ENCODE measurements around the gene TIMM13.

TIMM13 gene

GRCh38 chr19:2425622-2426581, 1.5 kb downstream of the TIMM13 start:
- peak overlapping the region; percentile 91 for H3K4me3 ChIP-seq (ENCODE audit: low read depth, low read length)
- DNase-seq (ENCODE audit: low read depth): no peak
- in situ Hi-C loops (cut with HindIII; ENCODE audit: low sequenced_read_pairs): no loop called here
- TF ChIP-seq CTCF (IDR thresholded peaks at IDR 0.05; ENCODE audit: low read depth, low read length, missing control alignments): no peak

- peak overlapping the region; percentile 9 for H3K4me3 ChIP-seq (ENCODE audit: low read depth, low read length)
- peak; percentile 27 for TF ChIP-seq CTCF (IDR thresholded peaks at IDR 0.05; ENCODE audit: low read depth, low read length, missing control alignments)
- no peak for DNase-seq (ENCODE audit: low read depth)
- in situ Hi-C loops (cut with HindIII; ENCODE audit: low sequenced_read_pairs): no loop called here
Measured at GRCh38 chr19:2424686-2425621, 2.4 kb downstream of the TIMM13 start.

DNA sequence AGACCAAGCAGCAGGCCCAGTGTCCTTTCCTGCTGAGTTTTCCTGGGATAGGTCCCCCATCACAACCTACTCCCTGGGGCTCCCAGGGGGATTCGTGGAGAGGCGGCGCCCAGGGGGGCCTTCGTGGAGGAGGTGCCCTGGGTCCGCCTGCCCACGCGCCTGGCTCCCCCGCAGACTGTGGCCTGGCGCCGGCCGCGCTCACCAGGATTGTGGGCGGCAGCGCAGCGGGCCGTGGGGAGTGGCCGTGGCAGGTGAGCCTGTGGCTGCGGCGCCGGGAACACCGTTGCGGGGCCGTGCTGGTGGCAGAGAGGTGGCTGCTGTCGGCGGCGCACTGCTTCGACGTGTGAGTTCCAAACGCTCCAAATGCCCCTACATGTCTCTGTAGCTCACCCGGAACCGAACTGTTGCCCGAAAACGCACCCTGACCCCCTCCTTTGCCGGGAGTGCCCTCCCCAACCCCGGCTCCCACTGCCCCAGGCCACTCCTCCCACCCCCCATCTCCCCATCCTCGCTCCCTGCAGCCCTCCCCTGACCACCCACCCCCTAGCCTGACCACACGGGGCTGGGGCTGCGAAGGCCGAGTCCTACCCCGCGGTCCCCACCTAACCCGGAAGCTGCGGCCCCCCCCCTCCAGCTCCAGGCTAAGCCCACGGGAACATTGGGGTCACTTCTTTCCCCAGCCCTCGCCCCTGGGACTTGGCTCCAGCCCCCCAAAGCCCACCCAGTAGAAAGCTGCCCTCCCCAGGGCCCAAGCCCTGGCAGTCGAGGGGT, 3.3 kb downstream of the TIMM13 start:
- in situ Hi-C loops (cut with HindIII; ENCODE audit: low sequenced_read_pairs): no loop called here
- no peak for TF ChIP-seq CTCF (IDR thresholded peaks at IDR 0.05; ENCODE audit: low read depth, low read length, missing control alignments)
- DNase-seq (ENCODE audit: low read depth): no peak
- H3K4me3 ChIP-seq (ENCODE audit: low read depth, low read length): no peak overlapping the region

GRCh38 chr19:2423071-2423914, 4.1 kb downstream of the TIMM13 start:
- in situ Hi-C loops (cut with HindIII; ENCODE audit: low sequenced_read_pairs): no loop called here
- H3K4me3 ChIP-seq (ENCODE audit: low read depth, low read length): no peak overlapping the region
- no peak for TF ChIP-seq CTCF (IDR thresholded peaks at IDR 0.05; ENCODE audit: low read depth, low read length, missing control alignments)
- DNase-seq (ENCODE audit: low read depth): no peak

DNA sequence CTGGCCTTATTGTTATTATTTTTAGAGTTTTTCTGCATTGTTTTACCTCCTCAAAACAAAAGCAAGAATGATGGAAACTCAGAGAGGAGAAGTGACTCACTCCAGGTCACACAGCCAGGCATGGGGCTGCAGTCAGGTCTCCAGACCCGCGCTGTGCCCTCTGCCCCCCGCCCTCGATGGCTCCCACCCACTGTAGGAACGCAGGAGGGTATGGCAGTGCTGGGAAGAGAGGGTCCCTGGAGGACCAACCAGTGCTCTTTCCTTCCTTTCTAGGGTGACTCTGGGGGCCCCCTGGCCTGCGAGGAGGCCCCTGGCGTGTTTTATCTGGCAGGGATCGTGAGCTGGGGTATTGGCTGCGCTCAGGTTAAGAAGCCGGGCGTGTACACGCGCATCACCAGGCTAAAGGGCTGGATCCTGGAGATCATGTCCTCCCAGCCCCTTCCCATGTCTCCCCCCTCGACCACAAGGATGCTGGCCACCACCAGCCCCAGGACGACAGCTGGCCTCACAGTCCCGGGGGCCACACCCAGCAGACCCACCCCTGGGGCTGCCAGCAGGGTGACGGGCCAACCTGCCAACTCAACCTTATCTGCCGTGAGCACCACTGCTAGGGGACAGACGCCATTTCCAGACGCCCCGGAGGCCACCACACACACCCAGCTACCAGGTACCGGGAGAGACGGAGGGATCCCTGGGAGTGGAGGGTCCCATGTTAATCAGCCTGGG, 5.6 kb downstream of the TIMM13 start:
- TF ChIP-seq CTCF (IDR thresholded peaks at IDR 0.05; ENCODE audit: low read depth, low read length, missing control alignments): no peak
- in situ Hi-C loops (cut with HindIII; ENCODE audit: low sequenced_read_pairs): no loop called here
- no peak overlapping the region for H3K4me3 ChIP-seq (ENCODE audit: low read depth, low read length)
- no peak for DNase-seq (ENCODE audit: low read depth)
